Fibroblast of villous mesenchyme (primary cell): ENCODE results near the gene USF1. TPM values are rescaled to one million over a fixed set of nuclear protein-coding genes. Genes with fewer than 3 reads are reported as not detected.
"Not testable (repeated sequence)": the region's sequence is repeated elsewhere in the genome, so short reads cannot be mapped to it uniquely, and the experiment has no call there.

ENCODE experiments used
- DNase-seq: peaks from one replicate; pipeline ENCODE4 v3.0.0-alpha.2; 2010; ENCODE audit warnings: low read depth
- H3K4me3 ChIP-seq: 2 replicates; pipeline ENCODE4 v1.5.1; 2011; ENCODE audit warnings: low read depth, mild to moderate bottlenecking, low read length
- small RNA-seq: library from RNA; depleted of rRNA; stranded (forward); fragments of <200 nt; gene quantifications from one replicate; pipeline ENCODE3, GENCODE V24; 2012
- total RNA-seq: library from RNA; depleted of rRNA; stranded (reverse); fragments of >200 nt; gene quantifications from 2 replicates; pipeline ENCODE4 v1.2.3, GENCODE V29; 2012
- TF ChIP-seq, protein P1 (sequence below): IDR thresholded peaks from 2 replicates; pipeline ENCODE4 v1.5.1; 2012; ENCODE audit warnings: low read depth, mild to moderate bottlenecking, low read length; ENCODE audit not compliant: insufficient read depth

USF1 gene
- total RNA-seq, 1 donor = 62.2 TPM

DNA sequence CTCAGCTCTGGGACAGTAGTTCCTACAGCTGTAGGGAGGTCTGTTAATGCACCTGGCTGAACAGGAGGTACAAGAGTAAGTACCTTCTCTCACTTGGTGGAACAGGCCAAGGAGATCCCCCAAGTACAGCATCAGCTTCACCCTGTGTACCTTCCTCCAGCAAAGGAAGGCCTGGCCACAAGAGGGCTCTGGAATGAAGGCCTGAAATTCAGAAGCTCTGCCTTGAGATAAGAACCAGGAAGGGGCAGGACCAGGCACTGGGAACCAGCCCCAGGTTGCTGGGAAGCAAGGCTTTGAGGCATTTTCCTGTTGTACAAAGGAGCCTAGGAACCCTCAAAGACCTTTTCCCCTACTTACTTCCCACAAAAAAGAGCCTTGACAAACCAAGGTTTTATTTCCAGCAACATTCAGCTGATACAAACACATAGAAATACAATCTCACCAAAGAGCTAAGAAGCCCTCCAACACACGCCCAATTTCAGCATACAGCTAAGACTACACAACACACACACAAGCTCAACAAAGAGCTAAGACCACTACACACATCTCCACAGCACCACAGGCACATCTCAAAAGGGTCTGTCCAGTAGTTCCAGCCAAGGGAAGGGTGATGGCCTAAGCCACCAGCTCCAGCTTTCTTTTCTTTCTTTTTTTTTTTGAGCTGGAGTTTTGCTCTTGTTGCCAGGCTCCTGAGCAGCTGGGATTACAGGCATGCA, 48.3 kb downstream of the USF1 start:
- peak; percentile 82 for DNase-seq
- TF ChIP-seq, protein P1, sequence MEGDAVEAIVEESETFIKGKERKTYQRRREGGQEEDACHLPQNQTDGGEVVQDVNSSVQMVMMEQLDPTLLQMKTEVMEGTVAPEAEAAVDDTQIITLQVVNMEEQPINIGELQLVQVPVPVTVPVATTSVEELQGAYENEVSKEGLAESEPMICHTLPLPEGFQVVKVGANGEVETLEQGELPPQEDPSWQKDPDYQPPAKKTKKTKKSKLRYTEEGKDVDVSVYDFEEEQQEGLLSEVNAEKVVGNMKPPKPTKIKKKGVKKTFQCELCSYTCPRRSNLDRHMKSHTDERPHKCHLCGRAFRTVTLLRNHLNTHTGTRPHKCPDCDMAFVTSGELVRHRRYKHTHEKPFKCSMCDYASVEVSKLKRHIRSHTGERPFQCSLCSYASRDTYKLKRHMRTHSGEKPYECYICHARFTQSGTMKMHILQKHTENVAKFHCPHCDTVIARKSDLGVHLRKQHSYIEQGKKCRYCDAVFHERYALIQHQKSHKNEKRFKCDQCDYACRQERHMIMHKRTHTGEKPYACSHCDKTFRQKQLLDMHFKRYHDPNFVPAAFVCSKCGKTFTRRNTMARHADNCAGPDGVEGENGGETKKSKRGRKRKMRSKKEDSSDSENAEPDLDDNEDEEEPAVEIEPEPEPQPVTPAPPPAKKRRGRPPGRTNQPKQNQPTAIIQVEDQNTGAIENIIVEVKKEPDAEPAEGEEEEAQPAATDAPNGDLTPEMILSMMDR = peak; percentile 93
- H3K4me3 ChIP-seq = no peak overlapping the region

DNA sequence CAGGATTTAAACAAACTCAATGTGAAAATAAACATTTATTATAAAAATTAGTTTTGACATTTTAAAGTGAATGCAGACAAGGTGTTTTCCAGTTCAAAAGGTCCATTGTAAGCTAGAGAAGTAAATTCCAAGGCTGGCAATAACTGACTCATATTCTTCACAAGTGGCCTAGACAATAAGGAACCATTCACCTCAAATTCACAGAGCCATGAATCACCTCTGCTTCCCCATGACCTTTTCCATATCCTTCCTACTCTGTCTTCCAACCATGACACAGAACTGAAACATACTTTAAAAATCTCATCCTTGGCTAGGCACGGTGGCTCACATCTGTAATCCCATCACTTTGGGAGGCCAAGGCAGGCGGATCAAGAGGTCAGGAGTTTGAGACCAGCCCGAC, 49.6 kb downstream of the USF1 start:
- TF ChIP-seq, protein P1 = no peak
- DNase-seq = no peak
- H3K4me3 ChIP-seq = no peak overlapping the region

DNA sequence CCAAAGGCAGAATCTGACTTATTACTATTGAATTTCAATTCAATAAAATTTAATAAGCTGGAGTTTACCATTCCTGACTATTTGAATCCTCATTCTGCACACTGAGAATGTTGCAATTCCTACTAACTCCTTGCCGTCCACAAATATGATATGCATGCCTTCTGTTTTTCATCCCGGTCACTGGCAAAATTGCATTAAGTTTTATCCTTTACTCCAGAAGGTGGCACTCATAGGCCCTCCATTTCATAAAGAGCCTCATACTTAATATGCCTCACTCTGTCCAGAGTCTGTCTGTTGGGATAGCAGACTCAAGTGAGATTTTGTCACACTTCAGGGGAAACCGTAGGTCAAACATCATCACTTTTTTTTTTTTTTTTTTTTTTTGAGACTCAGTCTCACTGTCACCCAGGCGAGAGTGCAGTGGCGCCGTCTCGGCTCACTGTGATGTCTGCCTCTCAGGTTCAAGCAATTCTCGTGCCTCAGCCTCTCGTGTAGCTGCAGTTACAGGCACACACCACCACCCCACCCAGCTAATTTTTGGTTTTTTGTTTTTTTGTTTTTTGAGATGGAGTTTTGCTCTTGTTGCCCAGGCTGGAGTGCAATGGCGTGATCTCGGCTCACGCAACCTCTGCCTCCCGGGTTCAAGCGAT, 52.1 kb downstream of the USF1 start:
- DNase-seq = peak; percentile 93
- TF ChIP-seq, protein P1 = peak; percentile 48
- H3K4me3 ChIP-seq = no peak overlapping the region

DNA sequence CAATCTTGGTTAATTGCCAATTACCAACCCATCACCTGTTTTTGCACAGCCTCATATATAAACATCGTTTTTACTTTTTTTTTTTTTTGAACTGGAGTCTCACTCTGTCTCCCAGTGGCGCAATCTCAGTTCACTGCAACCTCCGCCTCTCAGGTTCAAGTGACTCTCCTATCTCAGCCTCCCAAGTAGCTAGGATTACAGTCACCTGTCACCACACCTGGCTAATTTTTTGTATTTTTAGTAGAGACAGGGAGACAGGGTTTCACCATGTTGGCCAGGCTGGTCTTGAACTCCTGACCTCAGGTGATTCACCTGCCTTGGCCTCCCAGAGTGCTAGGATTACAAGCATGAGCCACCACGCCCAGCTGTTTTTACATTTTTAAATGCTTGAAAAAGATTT, 53.7 kb downstream of the USF1 start:
- DNase-seq, H3K4me3 ChIP-seq: not testable (repeated sequence)

Small RNAs within 50 kb of the gene (small RNA-seq; reads per million reads assigned to genes)
- not detected for gene AL591806.2

Other genes with a start within 250 kb of the USF1 start
- under 0.01 TPM in 1 of 2 replicates, not detected in the other for gene LY9, start 249.8 kb downstream of the USF1 start, total RNA-seq
- not detected in 2 replicates for gene CD244, start 183.1 kb downstream of the USF1 start, total RNA-seq
- gene ITLN1, start 160.8 kb downstream of the USF1 start, total RNA-seq = not detected in 2 replicates
- not detected in 2 replicates for gene ITLN2, start 91.2 kb downstream of the USF1 start, total RNA-seq
- 0.32 and 5.6 TPM in 2 replicates for gene F11R, start 24.8 kb downstream of the USF1 start, total RNA-seq
- 1.6 and 18.6 TPM in 2 replicates for gene TSTD1, start 7.0 kb downstream of the USF1 start, total RNA-seq
- under 0.01 TPM in 1 of 2 replicates, not detected in the other for gene ARHGAP30, start 23.9 kb upstream of the USF1 start, total RNA-seq
- gene NECTIN4, start 43.6 kb upstream of the USF1 start, total RNA-seq = 0.32 and 2.6 TPM in 2 replicates
- gene KLHDC9, start 52.4 kb upstream of the USF1 start, total RNA-seq = 1.9 and 2.2 TPM in 2 replicates
- 25.9 and 26.1 TPM in 2 replicates for gene PFDN2, start 72.1 kb upstream of the USF1 start, total RNA-seq
- gene NIT1, start 72.1 kb upstream of the USF1 start, total RNA-seq = 23.2 and 26.8 TPM in 2 replicates
- gene DEDD, start 86.7 kb upstream of the USF1 start, total RNA-seq = 22.5 and 27.6 TPM in 2 replicates
- gene UFC1, start 108.0 kb upstream of the USF1 start, total RNA-seq = 57.7 and 69.1 TPM in 2 replicates
- gene USP21, start 113.5 kb upstream of the USF1 start, total RNA-seq = 8.1 and 8.6 TPM in 2 replicates
- gene PPOX, start 120.4 kb upstream of the USF1 start, total RNA-seq = 10.4 and 12.9 TPM in 2 replicates
- gene B4GALT3, start 131.5 kb upstream of the USF1 start, total RNA-seq = 17.1 and 22.5 TPM in 2 replicates
- gene ADAMTS4, start 153.1 kb upstream of the USF1 start, total RNA-seq = 6.8 and 8.2 TPM in 2 replicates
- gene NDUFS2, start 156.4 kb upstream of the USF1 start, total RNA-seq = 105 and 117 TPM in 2 replicates
- 0.43 TPM in 1 of 2 replicates, not detected in the other for gene FCER1G, start 169.3 kb upstream of the USF1 start, total RNA-seq
- gene APOA2, start 177.7 kb upstream of the USF1 start, total RNA-seq = not detected in 2 replicates
- gene TOMM40L, start 180.1 kb upstream of the USF1 start, total RNA-seq = 10.0 and 13.4 TPM in 2 replicates
- gene NR1I3, start 192.2 kb upstream of the USF1 start, total RNA-seq = not detected in 2 replicates
- gene PCP4L1, start 212.8 kb upstream of the USF1 start, total RNA-seq = under 0.01 TPM in 1 of 2 replicates, not detected in the other